Mesenchymal stem cell (in vitro differentiated cells and primary cell): ENCODE measurements around the gene GATA2.

Experiments
- DNase-seq: peaks from one replicate; pipeline ENCODE4 v3.0.0-alpha.2; 2013
- H2AFZ ChIP-seq: one replicate; pipeline ENCODE4 v1.6.1; 2013; ENCODE audit warnings: low read depth, mild to moderate bottlenecking, control low read depth, inconsistent platforms, low read length, moderate library complexity
- H2AK5ac ChIP-seq: 2 replicates; pipeline ENCODE4 v1.6.1; 2013; ENCODE audit warnings: low read length, moderate library complexity, mild to moderate bottlenecking, inconsistent platforms; ENCODE audit not compliant: severe bottlenecking
- H2BK120ac ChIP-seq: one replicate; pipeline ENCODE4 v1.6.1; 2013; ENCODE audit warnings: low read depth, mild to moderate bottlenecking, inconsistent platforms, low read length, moderate library complexity
- H2BK12ac ChIP-seq, 2 experiments: one replicate each; pipeline ENCODE4 v1.6.1; 2013; ENCODE audit warnings: inconsistent platforms in 2 of 2, low read length in 2 of 2, mild to moderate bottlenecking in 2 of 2, moderate library complexity in 2 of 2, control low read depth in 1 of 2
- H2BK15ac ChIP-seq: one replicate; pipeline ENCODE4 v1.6.1; 2013; ENCODE audit warnings: mild to moderate bottlenecking, low read depth, inconsistent platforms; ENCODE audit not compliant: poor library complexity, severe bottlenecking
- H2BK5ac ChIP-seq: 2 replicates; pipeline ENCODE4 v1.6.1; 2013; ENCODE audit warnings: low read depth, mild to moderate bottlenecking, low read length, control low read depth, inconsistent platforms; ENCODE audit not compliant: poor library complexity, severe bottlenecking
- H3K14ac ChIP-seq, 2 experiments: one replicate each; pipeline ENCODE4 v1.6.1; 2013; ENCODE audit warnings: inconsistent platforms in 2 of 2, low read length in 2 of 2, control low read depth in 1 of 2, mild to moderate bottlenecking in 1 of 2, moderate library complexity in 1 of 2
- H3K18ac ChIP-seq, 2 experiments: one replicate each; pipeline ENCODE4 v1.6.1; 2013; ENCODE audit warnings: inconsistent platforms in 2 of 2, low read length in 2 of 2, control low read depth in 1 of 2, low read depth in 1 of 2, mild to moderate bottlenecking in 1 of 2
- H3K23ac ChIP-seq, 2 experiments: one replicate each; pipeline ENCODE4 v1.6.1; 2013; ENCODE audit warnings: inconsistent platforms in 2 of 2, low read length in 2 of 2, mild to moderate bottlenecking in 2 of 2, moderate library complexity in 2 of 2, control low read depth in 1 of 2
- H3K27ac ChIP-seq: 2 replicates; pipeline ENCODE4 v1.5.1; 2013; ENCODE audit warnings: mild to moderate bottlenecking, moderate library complexity, low read length, control low read depth, inconsistent platforms; ENCODE audit not compliant: poor library complexity, severe bottlenecking
- H3K27me3 ChIP-seq, 2 experiments: 2 replicates each; pipeline versions ENCODE4 v1.6.1 to v1.7.0; 2013; ENCODE audit warnings: low read length in 2 of 2, mild to moderate bottlenecking in 2 of 2, moderate library complexity in 2 of 2, control low read depth in 1 of 2, inconsistent platforms in 1 of 2; ENCODE audit not compliant: control insufficient read depth in 1 of 2, insufficient read depth in 1 of 2
- H3K36me3 ChIP-seq, 2 experiments: 2 replicates each; pipeline versions ENCODE4 v1.6.1 to v1.7.0; 2013; ENCODE audit warnings: low read length in 2 of 2, control low read depth in 1 of 2, inconsistent platforms in 1 of 2, low read depth in 1 of 2, mild to moderate bottlenecking in 1 of 2; ENCODE audit not compliant: insufficient read depth in 2 of 2, control insufficient read depth in 1 of 2
- H3K4ac ChIP-seq, 2 experiments: one replicate each; pipeline ENCODE4 v1.6.1; 2013; ENCODE audit warnings: inconsistent platforms in 2 of 2, low read length in 2 of 2, mild to moderate bottlenecking in 2 of 2, moderate library complexity in 2 of 2, control low read depth in 1 of 2, low read depth in 1 of 2
- H3K4me1 ChIP-seq: 2 replicates; pipeline ENCODE4 v1.6.1; 2013; ENCODE audit warnings: low read depth, low read length, control low read depth; ENCODE audit not compliant: control insufficient read depth, insufficient read depth
- H3K4me2 ChIP-seq: 2 replicates; pipeline ENCODE4 v1.6.1; 2013; ENCODE audit warnings: low read length, mild to moderate bottlenecking, inconsistent platforms; ENCODE audit not compliant: poor library complexity, severe bottlenecking
- H3K4me3 ChIP-seq, 2 experiments: 2 replicates each; pipeline versions ENCODE4 v1.5.1 to v1.7.0; 2013; ENCODE audit warnings: low read length in 2 of 2, mild to moderate bottlenecking in 2 of 2, control low read depth in 1 of 2, low read depth in 1 of 2; ENCODE audit not compliant: insufficient read depth in 1 of 2
- H3K79me1 ChIP-seq: replicated peaks from 2 replicates; pipeline ENCODE4 v1.6.1; 2013; ENCODE audit warnings: mild to moderate bottlenecking, control low read depth, low read length, inconsistent platforms; ENCODE audit not compliant: poor library complexity, severe bottlenecking
- H3K9ac ChIP-seq: 2 replicates; pipeline ENCODE4 v1.7.0; 2013; ENCODE audit warnings: mild to moderate bottlenecking, low read length, moderate library complexity
- H3K9me3 ChIP-seq: 2 replicates; pipeline ENCODE4 v1.7.0; 2013; ENCODE audit warnings: mild to moderate bottlenecking, low read length; ENCODE audit not compliant: control insufficient read depth
- H4K8ac ChIP-seq: one replicate; pipeline ENCODE4 v1.6.1; 2013; ENCODE audit warnings: inconsistent platforms, mild to moderate bottlenecking, low read length, moderate library complexity
- H4K91ac ChIP-seq: one replicate; pipeline ENCODE4 v1.6.1; 2013; ENCODE audit warnings: mild to moderate bottlenecking, low read length, inconsistent platforms
- WGBS: methylation state at CpG from one replicate; pipeline ENCODE4 v1.1.7; 2013; ENCODE audit warnings: mixed read lengths; 5-methylcytosine and 5-hydroxymethylcytosine counted together

GATA2 gene

DNA sequence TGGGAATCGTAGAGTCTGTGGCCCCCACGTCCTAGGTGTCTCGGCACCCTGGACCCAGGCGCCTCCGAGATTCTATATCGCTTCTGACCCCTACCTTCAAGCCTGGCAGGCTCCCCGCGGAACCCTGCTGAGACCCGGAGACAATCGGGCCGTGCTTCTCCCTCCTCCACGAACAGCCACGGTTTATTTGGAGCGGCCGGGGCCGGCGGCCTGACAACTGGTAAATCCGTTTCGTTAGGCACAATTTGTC lies 1.4 kb downstream of the GATA2 start:
- H3K79me1 ChIP-seq: no peaks in the 10 kb centered on the region
- H2BK15ac ChIP-seq: no peak overlapping the region
- H3K9ac ChIP-seq: no peak overlapping the region
- no peak overlapping the region for H4K8ac ChIP-seq
- no peak overlapping the region for H2AFZ ChIP-seq
- peaks cover 44% of the 10 kb centered on the region for H3K4me1 ChIP-seq
- DNase-seq: no peak
- no peak overlapping the region for H2BK12ac ChIP-seq
- H2BK120ac ChIP-seq: no peak overlapping the region
- H2AK5ac ChIP-seq: no peak overlapping the region
- H3K36me3 ChIP-seq: no peaks in the 10 kb centered on the region
- 1% methylated on average over 19 of the region's 19 CpGs for WGBS
- H3K9me3 ChIP-seq: no peaks in the 10 kb centered on the region
- no peak overlapping the region for H3K4me2 ChIP-seq
- no peak overlapping the region for H2BK5ac ChIP-seq
- H4K91ac ChIP-seq: no peak overlapping the region
- H3K27me3 ChIP-seq: peaks cover 95 to 97% of the 10 kb centered on the region in 2 experiments
- H3K4ac ChIP-seq: no peak overlapping the region
- no peak overlapping the region for H3K4me3 ChIP-seq
- H3K23ac ChIP-seq: no peak overlapping the region
- H3K18ac ChIP-seq: no peak overlapping the region
- no peak overlapping the region for H3K14ac ChIP-seq
- H3K27ac ChIP-seq: no peak overlapping the region

DNA sequence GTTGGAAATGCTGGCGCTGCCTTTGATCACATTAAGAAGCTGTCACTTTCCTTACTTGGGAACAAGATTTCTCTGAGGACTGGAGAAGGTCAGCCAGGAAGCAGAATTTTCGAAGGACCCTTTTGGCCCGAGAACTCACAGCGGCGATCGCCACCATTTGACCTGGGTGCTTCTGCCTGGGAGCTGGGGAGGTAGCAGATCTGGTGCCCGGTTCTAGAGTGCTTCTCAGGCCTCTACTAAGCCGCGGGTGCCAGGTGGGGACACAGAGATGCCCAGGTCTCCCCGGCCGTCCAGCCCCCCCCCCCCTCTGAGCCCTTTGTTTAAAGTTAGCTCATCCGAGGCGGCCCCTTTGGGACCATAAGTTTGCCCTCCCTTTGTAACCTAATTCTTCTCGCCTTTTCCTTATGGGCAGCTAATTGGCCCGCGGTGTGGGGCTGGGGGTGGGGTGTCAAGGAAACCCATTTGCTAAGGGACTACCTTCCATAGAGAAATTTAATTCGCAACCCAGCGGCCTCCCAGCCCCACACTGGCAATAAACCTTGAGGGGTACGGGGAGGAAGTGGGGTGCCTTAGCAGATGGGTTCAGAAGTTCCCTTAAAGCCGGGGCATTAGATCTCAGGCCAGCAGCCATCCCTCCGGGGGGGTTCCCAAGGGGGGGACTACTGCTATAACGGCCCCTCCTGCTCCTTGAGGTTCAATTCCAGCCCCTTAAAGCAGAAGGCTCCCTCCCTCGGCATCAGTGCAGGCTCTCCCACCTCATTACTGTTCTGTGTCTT lies 1.9 kb downstream of the GATA2 start:
- no peak overlapping the region for H3K14ac ChIP-seq
- H3K9me3 ChIP-seq: no peaks in the 10 kb centered on the region
- WGBS: 3% methylated on average over 17 of the region's 23 CpGs
- no peak overlapping the region for H2AFZ ChIP-seq
- H3K18ac ChIP-seq: no peak overlapping the region
- H2BK15ac ChIP-seq: no peak overlapping the region
- H3K9ac ChIP-seq: no peak overlapping the region
- no peak overlapping the region for H3K27ac ChIP-seq
- no peaks in the 10 kb centered on the region for H3K36me3 ChIP-seq
- no peak overlapping the region for H2BK5ac ChIP-seq
- H4K91ac ChIP-seq: no peak overlapping the region
- H3K23ac ChIP-seq: no peak overlapping the region
- no peak overlapping the region for H3K4ac ChIP-seq
- H3K27me3 ChIP-seq: peaks cover 95 to 97% of the 10 kb centered on the region in 2 experiments
- H3K4me3 ChIP-seq: no peak overlapping the region
- DNase-seq: no peak
- no peak overlapping the region for H2BK120ac ChIP-seq
- H4K8ac ChIP-seq: no peak overlapping the region
- no peak overlapping the region for H2AK5ac ChIP-seq
- H3K4me2 ChIP-seq: no peak overlapping the region
- H3K79me1 ChIP-seq: no peaks in the 10 kb centered on the region
- peaks cover 43% of the 10 kb centered on the region for H3K4me1 ChIP-seq
- H2BK12ac ChIP-seq: no peak overlapping the region

DNA sequence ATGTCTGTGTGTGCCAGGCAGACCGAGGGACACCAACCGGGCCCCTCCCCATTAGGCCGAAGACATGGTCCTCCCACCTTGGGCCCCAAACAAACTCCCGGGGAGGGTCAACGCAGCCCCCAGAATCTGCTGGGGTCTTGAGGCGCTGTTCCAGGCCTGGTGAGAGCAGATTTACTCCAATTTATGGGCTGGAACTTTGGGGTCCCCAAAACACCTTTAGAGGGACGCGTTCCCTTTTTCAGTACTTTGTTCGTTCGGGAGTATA lies 2.4 kb downstream of the GATA2 start:
- no peaks in the 10 kb centered on the region for H3K79me1 ChIP-seq
- peaks cover 43% of the 10 kb centered on the region for H3K4me1 ChIP-seq
- H4K91ac ChIP-seq: no peak overlapping the region
- H3K9me3 ChIP-seq: no peaks in the 10 kb centered on the region
- no peak overlapping the region for H3K9ac ChIP-seq
- DNase-seq: no peak
- no peak overlapping the region for H3K14ac ChIP-seq
- H3K4ac ChIP-seq: no peak overlapping the region
- no peak overlapping the region for H2BK5ac ChIP-seq
- H3K27me3 ChIP-seq: peaks cover 95 to 97% of the 10 kb centered on the region in 2 experiments
- no peak overlapping the region for H3K18ac ChIP-seq
- no peak overlapping the region for H3K4me3 ChIP-seq
- no peak overlapping the region for H4K8ac ChIP-seq
- H3K27ac ChIP-seq: no peak overlapping the region
- no peak overlapping the region for H2BK12ac ChIP-seq
- no peak overlapping the region for H2BK120ac ChIP-seq
- H2AFZ ChIP-seq: no peak overlapping the region
- 2% methylated on average over 10 of the region's 10 CpGs for WGBS
- H3K4me2 ChIP-seq: no peak overlapping the region
- no peak overlapping the region for H2AK5ac ChIP-seq
- H2BK15ac ChIP-seq: no peak overlapping the region
- H3K23ac ChIP-seq: no peak overlapping the region
- no peaks in the 10 kb centered on the region for H3K36me3 ChIP-seq

DNA sequence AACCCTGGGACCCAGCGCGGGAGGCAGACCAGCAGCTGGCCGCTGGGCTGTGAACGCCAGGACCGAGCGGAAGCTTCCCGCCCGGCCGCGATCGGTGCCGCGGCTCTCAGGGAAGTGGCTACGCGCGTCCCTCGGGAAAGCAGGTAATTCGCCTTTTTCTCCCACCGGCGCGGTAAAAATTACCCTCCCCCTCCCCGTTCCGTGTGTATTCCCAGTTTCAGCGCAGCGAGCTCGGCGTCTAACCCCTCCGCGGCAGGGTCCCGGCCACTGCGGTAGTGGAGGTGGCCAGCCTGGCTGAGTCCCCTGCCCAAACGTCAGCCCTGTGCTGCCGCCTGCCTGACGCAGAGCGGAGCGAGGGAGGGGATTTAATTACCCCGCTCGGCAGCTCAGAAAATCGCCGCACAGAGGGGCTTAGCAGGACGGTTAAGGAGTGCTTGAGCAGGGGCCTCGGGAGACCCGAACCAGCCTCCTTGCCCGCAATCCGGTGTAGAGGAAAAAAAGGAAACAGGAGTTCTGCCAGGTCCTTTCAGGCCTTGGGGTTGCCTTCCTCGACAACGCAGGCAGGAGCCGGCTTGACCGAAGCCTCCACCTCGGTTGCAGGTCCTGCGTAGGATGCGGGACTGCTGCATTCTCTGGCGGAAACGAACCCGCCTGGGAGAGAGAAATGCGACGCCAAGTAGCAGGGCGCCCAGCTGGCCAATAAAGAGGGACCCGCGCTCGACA lies 2.9 kb downstream of the GATA2 start:
- H4K91ac ChIP-seq: no peak overlapping the region
- peaks cover 43% of the 10 kb centered on the region for H3K4me1 ChIP-seq
- H3K27me3 ChIP-seq: peaks cover 95 to 97% of the 10 kb centered on the region in 2 experiments
- no peak overlapping the region for H3K4ac ChIP-seq
- peak overlapping the region; percentile 67 for H3K4me2 ChIP-seq
- no peaks in the 10 kb centered on the region for H3K79me1 ChIP-seq
- no peak overlapping the region for H2BK12ac ChIP-seq
- DNase-seq: peak; percentile 49
- no peak overlapping the region for H2AK5ac ChIP-seq
- no peak overlapping the region for H3K9ac ChIP-seq
- no peak overlapping the region for H3K14ac ChIP-seq
- H3K27ac ChIP-seq: no peak overlapping the region
- no peak overlapping the region for H4K8ac ChIP-seq
- no peak overlapping the region for H2BK5ac ChIP-seq
- WGBS: under 1% methylated on average over 58 of the region's 61 CpGs
- H3K36me3 ChIP-seq: no peaks in the 10 kb centered on the region
- no peak overlapping the region for H2BK15ac ChIP-seq
- H2AFZ ChIP-seq: peak overlapping the region; percentile 34
- H2BK120ac ChIP-seq: no peak overlapping the region
- H3K9me3 ChIP-seq: no peaks in the 10 kb centered on the region
- H3K4me3 ChIP-seq: peak overlapping the region in 1 of 2 experiments; percentile 56
- peak overlapping the region in 1 of 2 experiments; percentile 79 for H3K23ac ChIP-seq
- H3K18ac ChIP-seq: no peak overlapping the region
